ENCODE data around the gene MIEF2. TPM values are rescaled to one million over a fixed set of nuclear protein-coding genes. Genes with fewer than 3 reads are reported as not detected.
A peak's percentile ranks its signal among the peaks of the same experiment; 100 is the strongest.

Gene MIEF2
- total RNA-seq, 4 donors from 2014 or later, result 7.4 to 48.0 (median 21.0) TPM

GRCh38 chr17:18262111-18262510 is 1.6 kb downstream of the MIEF2 start:
- in situ Hi-C loops (cut with MboI; ENCODE audit: low pct_ligation_motif_present in 1 of 4, low pct_unique_long_range_greater_than_20kb in 1 of 4, low sequenced_read_pairs in 3 of 4) (no loop called here), intact Hi-C loops (cut with DNase I; ENCODE audit: low total_unique reads) (no loop called here)
- no peak overlapping the region for H3K4me3 ChIP-seq
- peaks cover 18 to 43% (median 38%) of the 10 kb centered on the region in 4 donors for H3K4me1 ChIP-seq
- DNase-seq, result no peak
- WGBS, 2 donors (ENCODE audit: low coverage in 1 of 2), result 93% methylated on average over 2 of the region's 2 CpGs; no CpG with 5 or more reads in 1 of the 2 donors
- TF ChIP-seq CTCF (IDR thresholded peaks at IDR 0.05) (no peak), POLR2AphosphoS5 (IDR thresholded peaks at IDR 0.05) (no peak), EP300 (IDR thresholded peaks at IDR 0.05; ENCODE audit: low read depth) (no peak), POLR2A (IDR thresholded peaks at IDR 0.05) (no peak)
- peaks cover 0 to 19% (median 9%) of the 10 kb centered on the region in 4 donors for H3K36me3 ChIP-seq
- H3K27ac ChIP-seq, result peak overlapping the region in 2 of 4 donors; percentile 97 to 99
- H3K27me3 ChIP-seq, result no peaks in the 10 kb centered on the region
- no peaks in the 10 kb centered on the region for H3K9me3 ChIP-seq

- 70 to 89% methylated on average over 2 to 12 of the region's 12 CpGs for WGBS, 2 donors (ENCODE audit: low coverage in 1 of 2)
- Histone ChIP-seq H3K4me3 (no peak overlapping the region), H3K4me1 (peaks cover 13 to 38% (median 33%) of the 10 kb centered on the region in 4 donors), H3K27ac (no peak overlapping the region), H3K36me3 (peaks cover 0 to 19% (median 9%) of the 10 kb centered on the region in 4 donors), H3K9me3 (no peaks in the 10 kb centered on the region), H3K27me3 (no peaks in the 10 kb centered on the region)
- intact Hi-C loops (cut with DNase I; ENCODE audit: low total_unique reads), result no loop called here
- DNase-seq, result no peak
- TF ChIP-seq POLR2AphosphoS5 (IDR thresholded peaks at IDR 0.05) (no peak), CTCF (IDR thresholded peaks at IDR 0.05) (no peak), POLR2A (IDR thresholded peaks at IDR 0.05) (no peak), EP300 (IDR thresholded peaks at IDR 0.05; ENCODE audit: low read depth) (no peak)
- in situ Hi-C loops (cut with MboI; ENCODE audit: low pct_ligation_motif_present in 1 of 4, low pct_unique_long_range_greater_than_20kb in 1 of 4, low sequenced_read_pairs in 3 of 4), result no loop called here
These were observed 2.2 kb downstream of the MIEF2 start for GRCh38 chr17:18262641-18263040.

- in situ Hi-C loops (cut with MboI; ENCODE audit: low pct_ligation_motif_present in 1 of 4, low pct_unique_long_range_greater_than_20kb in 1 of 4, low sequenced_read_pairs in 3 of 4), result no loop called here
- peaks cover 13 to 30% (median 28%) of the 10 kb centered on the region in 4 donors for H3K4me1 ChIP-seq
- TF ChIP-seq POLR2AphosphoS5 (IDR thresholded peaks at IDR 0.05), result no peak
- no peak for TF ChIP-seq EP300 (IDR thresholded peaks at IDR 0.05; ENCODE audit: low read depth)
- TF ChIP-seq CTCF (IDR thresholded peaks at IDR 0.05), result no peak
- no peak for TF ChIP-seq POLR2A (IDR thresholded peaks at IDR 0.05)
- intact Hi-C loops (cut with DNase I; ENCODE audit: low total_unique reads), result no loop called here
- no peaks in the 10 kb centered on the region for H3K9me3 ChIP-seq
- no peaks in the 10 kb centered on the region for H3K27me3 ChIP-seq
- peaks cover 0 to 19% (median 9%) of the 10 kb centered on the region in 4 donors for H3K36me3 ChIP-seq
- WGBS, 2 donors (ENCODE audit: low coverage in 1 of 2), result 93% methylated on average over 28 of the region's 50 CpGs; no CpG with 5 or more reads in 1 of the 2 donors
- H3K4me3 ChIP-seq, result no peak overlapping the region
- DNase-seq, result no peak
- H3K27ac ChIP-seq, result no peak overlapping the region
These were observed 3.6 kb downstream of the MIEF2 start for GRCh38 chr17:18263885-18264682.

- intact Hi-C loops (cut with DNase I; ENCODE audit: low total_unique reads) (no loop called here), in situ Hi-C loops (cut with MboI; ENCODE audit: low pct_ligation_motif_present in 1 of 4, low pct_unique_long_range_greater_than_20kb in 1 of 4, low sequenced_read_pairs in 3 of 4) (no loop called here)
- TF ChIP-seq POLR2AphosphoS5 (IDR thresholded peaks at IDR 0.05) (no peak), CTCF (IDR thresholded peaks at IDR 0.05) (no peak), EP300 (IDR thresholded peaks at IDR 0.05; ENCODE audit: low read depth) (no peak), POLR2A (IDR thresholded peaks at IDR 0.05) (no peak)
These were observed 6.9 kb downstream of the MIEF2 start for GRCh38 chr17:18267366-18267765.

More at GRCh38 chr17:18267366-18267765, 6.9 kb downstream of the MIEF2 start:
- 79% methylated on average over 10 of the region's 10 CpGs; no CpG with 5 or more reads in 1 of the 2 donors for WGBS, 2 donors (ENCODE audit: low coverage in 1 of 2)
- Histone ChIP-seq H3K27me3 (no peaks in the 10 kb centered on the region), H3K9me3 (no peaks in the 10 kb centered on the region), H3K36me3 (peaks cover 0 to 19% (median 9%) of the 10 kb centered on the region in 4 donors), H3K4me1 (peaks cover 3 to 5% (median 5%) of the 10 kb centered on the region in 4 donors), H3K27ac (no peak overlapping the region), H3K4me3 (no peak overlapping the region)
- DNase-seq, result no peak

Data from transverse colon (tissue), 4 donors.